VCaP (cell line): Measurements from ENCODE around the gene HSPA9.
A peak's percentile ranks its signal among the peaks of the same experiment; 100 is the strongest.

Experiments used
- H3K27ac ChIP-seq: fragments of 450-650 bp; 2 replicates; pipeline ENCODE4 v1.5.1; 2017
- CTCF ChIP-seq: fragments of 450-650 bp; conservative IDR thresholded peaks from 2 replicates; pipeline ENCODE4 v1.5.1; 2017; ENCODE audit warnings: mild to moderate bottlenecking, moderate library complexity

Gene HSPA9

GRCh38 chr5:138594305-138595058 is 19.3 kb upstream of the HSPA9 start:
- peak; percentile 6; the same call in 1 of the 2 replicates for TF ChIP-seq CTCF
- no peak overlapping the region for H3K27ac ChIP-seq

- no peak overlapping the region for H3K27ac ChIP-seq
Observed at GRCh38 chr5:138588013-138588788, 13.0 kb upstream of the HSPA9 start.

GRCh38 chr5:138585157-138585556 is 10.0 kb upstream of the HSPA9 start:
- TF ChIP-seq CTCF: no peak
- H3K27ac ChIP-seq: no peak overlapping the region

More at GRCh38 chr5:138588013-138588788, 13.0 kb upstream of the HSPA9 start:
- TF ChIP-seq CTCF: no peak

- TF ChIP-seq CTCF: no peak
- H3K27ac ChIP-seq: no peak overlapping the region
Observed at GRCh38 chr5:138583984-138584637, 8.9 kb upstream of the HSPA9 start.

GRCh38 chr5:138582959-138583358 is 7.8 kb upstream of the HSPA9 start:
- no peak for TF ChIP-seq CTCF

GRCh38 chr5:138580777-138581176 is 5.6 kb upstream of the HSPA9 start:
- no peak for TF ChIP-seq CTCF
- H3K27ac ChIP-seq: no peak overlapping the region

More at GRCh38 chr5:138582959-138583358, 7.8 kb upstream of the HSPA9 start:
- no peak overlapping the region for H3K27ac ChIP-seq

- no peak for TF ChIP-seq CTCF
- peak overlapping the region; percentile 39 for H3K27ac ChIP-seq
Observed at GRCh38 chr5:138580001-138580400, 4.8 kb upstream of the HSPA9 start.
